ENCODE data around the gene ACP1.

ACP1 gene

DNA sequence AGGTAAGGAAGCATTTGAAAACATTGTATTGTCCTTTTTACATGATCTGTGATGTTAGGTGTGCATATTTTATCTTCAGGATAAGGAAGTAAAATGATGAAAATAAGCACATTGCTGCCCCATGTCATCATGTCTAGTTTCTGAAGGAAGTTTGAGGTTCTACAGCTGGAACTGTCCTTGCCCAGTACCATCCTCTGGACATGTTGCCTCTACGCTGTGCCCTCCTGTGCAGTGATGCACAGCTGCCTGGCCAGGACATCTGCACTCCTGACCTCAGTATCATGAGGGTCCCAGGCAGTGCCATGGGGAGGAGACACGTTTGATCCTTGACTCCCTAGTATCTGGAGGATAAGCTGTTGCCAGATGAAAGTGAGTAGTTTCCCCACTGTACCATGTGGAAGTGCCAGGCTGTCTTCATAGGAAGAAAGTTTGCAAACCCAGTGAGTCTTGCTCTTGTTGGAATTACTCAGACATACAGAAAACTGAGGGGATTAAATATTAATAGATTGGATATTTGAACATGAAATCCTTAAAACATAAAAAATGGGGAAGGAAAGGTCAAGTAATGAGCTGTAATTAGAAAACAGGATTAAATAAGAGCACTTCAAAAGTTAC lies 13.7 kb downstream of the ACP1 start:
- in situ Hi-C loops (cut with MboI; ENCODE audit: low sequenced_read_pairs, unreplicated experiment) = no loop called here
- TF ChIP-seq, protein P1, sequence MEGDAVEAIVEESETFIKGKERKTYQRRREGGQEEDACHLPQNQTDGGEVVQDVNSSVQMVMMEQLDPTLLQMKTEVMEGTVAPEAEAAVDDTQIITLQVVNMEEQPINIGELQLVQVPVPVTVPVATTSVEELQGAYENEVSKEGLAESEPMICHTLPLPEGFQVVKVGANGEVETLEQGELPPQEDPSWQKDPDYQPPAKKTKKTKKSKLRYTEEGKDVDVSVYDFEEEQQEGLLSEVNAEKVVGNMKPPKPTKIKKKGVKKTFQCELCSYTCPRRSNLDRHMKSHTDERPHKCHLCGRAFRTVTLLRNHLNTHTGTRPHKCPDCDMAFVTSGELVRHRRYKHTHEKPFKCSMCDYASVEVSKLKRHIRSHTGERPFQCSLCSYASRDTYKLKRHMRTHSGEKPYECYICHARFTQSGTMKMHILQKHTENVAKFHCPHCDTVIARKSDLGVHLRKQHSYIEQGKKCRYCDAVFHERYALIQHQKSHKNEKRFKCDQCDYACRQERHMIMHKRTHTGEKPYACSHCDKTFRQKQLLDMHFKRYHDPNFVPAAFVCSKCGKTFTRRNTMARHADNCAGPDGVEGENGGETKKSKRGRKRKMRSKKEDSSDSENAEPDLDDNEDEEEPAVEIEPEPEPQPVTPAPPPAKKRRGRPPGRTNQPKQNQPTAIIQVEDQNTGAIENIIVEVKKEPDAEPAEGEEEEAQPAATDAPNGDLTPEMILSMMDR (IDR thresholded peaks at IDR 0.05; ENCODE audit: borderline replicate concordance, control extremely low read depth, extremely low read depth, insufficient read depth, missing control alignments) = no peak
- DNase-seq (ENCODE audit: low spot score) = no peak

GRCh38 chr2:278927-279320 lies 14.2 kb downstream of the ACP1 start:
- no peak for DNase-seq (ENCODE audit: low spot score)
- TF ChIP-seq, protein P1 (IDR thresholded peaks at IDR 0.05; ENCODE audit: borderline replicate concordance, control extremely low read depth, extremely low read depth, insufficient read depth, missing control alignments) = no peak
- in situ Hi-C loops (cut with MboI; ENCODE audit: low sequenced_read_pairs, unreplicated experiment) = no loop called here

DNA sequence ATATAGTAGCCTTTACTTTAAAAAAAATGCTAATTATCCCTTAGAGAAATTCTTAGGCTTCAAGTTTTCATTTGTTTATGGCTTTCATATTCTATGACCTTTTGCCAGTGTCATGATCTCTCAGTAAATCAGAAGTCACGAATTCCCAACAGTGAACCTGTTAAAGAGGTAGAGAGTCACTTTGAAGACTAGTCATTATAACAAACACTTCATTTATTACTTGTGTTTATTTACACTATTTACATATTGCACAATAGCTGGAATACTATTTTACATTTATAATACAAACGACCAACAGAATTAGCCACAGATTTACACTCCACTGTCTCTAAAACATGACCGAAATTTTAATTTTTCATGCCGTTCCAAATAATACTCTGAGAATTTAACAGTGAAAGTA lies 14.6 kb downstream of the ACP1 start:
- TF ChIP-seq, protein P1 (IDR thresholded peaks at IDR 0.05; ENCODE audit: borderline replicate concordance, control extremely low read depth, extremely low read depth, insufficient read depth, missing control alignments) = no peak
- in situ Hi-C loops (cut with MboI; ENCODE audit: low sequenced_read_pairs, unreplicated experiment) = no loop called here

GRCh38 chr2:279956-280649 lies 15.4 kb downstream of the ACP1 start:
- TF ChIP-seq, protein P1 (IDR thresholded peaks at IDR 0.05; ENCODE audit: borderline replicate concordance, control extremely low read depth, extremely low read depth, insufficient read depth, missing control alignments) = no peak
- in situ Hi-C loops (cut with MboI; ENCODE audit: low sequenced_read_pairs, unreplicated experiment) = no loop called here
- no peak for DNase-seq (ENCODE audit: low spot score)

More for the DNA sequence above, 14.6 kb downstream of the ACP1 start:
- no peak for DNase-seq (ENCODE audit: low spot score)

DNA sequence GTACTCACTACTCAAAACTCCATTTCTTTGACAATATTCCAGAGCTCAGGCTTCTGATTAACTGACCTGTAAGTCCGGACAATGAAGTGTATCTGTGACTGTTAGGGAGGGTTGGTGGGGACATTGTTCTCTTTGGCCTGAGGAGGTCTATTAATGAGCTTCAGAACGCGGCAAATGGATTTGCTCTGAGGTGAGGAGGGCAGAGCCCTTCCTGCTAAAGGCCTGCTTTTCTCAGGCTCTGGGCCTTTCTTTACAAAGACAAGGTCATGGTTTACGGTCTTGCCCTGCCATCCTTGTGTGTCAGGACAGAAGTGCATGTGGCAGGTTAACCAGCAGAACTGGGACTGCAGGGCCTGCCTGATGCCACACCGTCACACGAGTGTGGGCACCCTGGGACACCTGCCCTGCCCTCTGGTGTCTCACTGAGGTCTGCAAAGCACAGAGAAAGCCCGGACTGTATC lies 15.9 kb downstream of the ACP1 start:
- in situ Hi-C loops (cut with MboI; ENCODE audit: low sequenced_read_pairs, unreplicated experiment) = no loop called here
- DNase-seq (ENCODE audit: low spot score) = no peak
- TF ChIP-seq, protein P1 (IDR thresholded peaks at IDR 0.05; ENCODE audit: borderline replicate concordance, control extremely low read depth, extremely low read depth, insufficient read depth, missing control alignments) = no peak

DNA sequence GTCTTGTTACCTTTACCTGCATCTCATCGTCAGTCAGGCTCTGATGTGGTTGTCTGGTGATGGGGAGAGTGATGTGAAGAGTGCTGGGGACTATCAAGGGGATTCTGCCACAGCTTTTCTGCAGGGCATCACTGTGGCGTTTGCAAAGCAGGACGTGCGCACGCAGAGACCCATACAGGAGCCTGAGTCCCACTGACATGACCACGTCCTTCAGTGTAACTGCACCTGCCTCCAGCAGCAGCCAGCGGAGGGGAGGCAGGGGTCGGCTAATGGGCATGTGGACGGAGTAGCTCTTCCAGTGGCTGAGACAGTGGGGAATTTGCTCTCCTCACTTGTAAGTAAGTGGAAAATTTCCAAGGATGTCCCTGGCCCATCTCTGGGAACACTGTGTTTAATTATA lies 16.6 kb downstream of the ACP1 start:
- TF ChIP-seq, protein P1 (IDR thresholded peaks at IDR 0.05; ENCODE audit: borderline replicate concordance, control extremely low read depth, extremely low read depth, insufficient read depth, missing control alignments) = no peak
- in situ Hi-C loops (cut with MboI; ENCODE audit: low sequenced_read_pairs, unreplicated experiment) = no loop called here

More for the DNA sequence above, 16.6 kb downstream of the ACP1 start:
- no peak for DNase-seq (ENCODE audit: low spot score)
